ENCODE results near the gene SYNPR.

SYNPR gene

GRCh38 chr3:63523100-63523499, 245.0 kb downstream of the SYNPR start:
- H3K27me3 ChIP-seq (replicated peaks), result no peaks in the 10 kb centered on the region
- TF ChIP-seq, protein P1, sequence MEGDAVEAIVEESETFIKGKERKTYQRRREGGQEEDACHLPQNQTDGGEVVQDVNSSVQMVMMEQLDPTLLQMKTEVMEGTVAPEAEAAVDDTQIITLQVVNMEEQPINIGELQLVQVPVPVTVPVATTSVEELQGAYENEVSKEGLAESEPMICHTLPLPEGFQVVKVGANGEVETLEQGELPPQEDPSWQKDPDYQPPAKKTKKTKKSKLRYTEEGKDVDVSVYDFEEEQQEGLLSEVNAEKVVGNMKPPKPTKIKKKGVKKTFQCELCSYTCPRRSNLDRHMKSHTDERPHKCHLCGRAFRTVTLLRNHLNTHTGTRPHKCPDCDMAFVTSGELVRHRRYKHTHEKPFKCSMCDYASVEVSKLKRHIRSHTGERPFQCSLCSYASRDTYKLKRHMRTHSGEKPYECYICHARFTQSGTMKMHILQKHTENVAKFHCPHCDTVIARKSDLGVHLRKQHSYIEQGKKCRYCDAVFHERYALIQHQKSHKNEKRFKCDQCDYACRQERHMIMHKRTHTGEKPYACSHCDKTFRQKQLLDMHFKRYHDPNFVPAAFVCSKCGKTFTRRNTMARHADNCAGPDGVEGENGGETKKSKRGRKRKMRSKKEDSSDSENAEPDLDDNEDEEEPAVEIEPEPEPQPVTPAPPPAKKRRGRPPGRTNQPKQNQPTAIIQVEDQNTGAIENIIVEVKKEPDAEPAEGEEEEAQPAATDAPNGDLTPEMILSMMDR (IDR thresholded peaks at IDR 0.05; ENCODE audit: low read depth, low read length, missing control alignments), result no peak
- no peak overlapping the region for H3K4me3 ChIP-seq (ENCODE audit: low read depth, low read length)
- DNase-seq, result no peak
- no peak overlapping the region for H3K27ac ChIP-seq
- in situ Hi-C loops (cut with HindIII; ENCODE audit: low pct_ligation_motif_present, low sequenced_read_pairs), result no loop called here
- no peaks in the 10 kb centered on the region for H3K36me3 ChIP-seq (replicated peaks)

DNA sequence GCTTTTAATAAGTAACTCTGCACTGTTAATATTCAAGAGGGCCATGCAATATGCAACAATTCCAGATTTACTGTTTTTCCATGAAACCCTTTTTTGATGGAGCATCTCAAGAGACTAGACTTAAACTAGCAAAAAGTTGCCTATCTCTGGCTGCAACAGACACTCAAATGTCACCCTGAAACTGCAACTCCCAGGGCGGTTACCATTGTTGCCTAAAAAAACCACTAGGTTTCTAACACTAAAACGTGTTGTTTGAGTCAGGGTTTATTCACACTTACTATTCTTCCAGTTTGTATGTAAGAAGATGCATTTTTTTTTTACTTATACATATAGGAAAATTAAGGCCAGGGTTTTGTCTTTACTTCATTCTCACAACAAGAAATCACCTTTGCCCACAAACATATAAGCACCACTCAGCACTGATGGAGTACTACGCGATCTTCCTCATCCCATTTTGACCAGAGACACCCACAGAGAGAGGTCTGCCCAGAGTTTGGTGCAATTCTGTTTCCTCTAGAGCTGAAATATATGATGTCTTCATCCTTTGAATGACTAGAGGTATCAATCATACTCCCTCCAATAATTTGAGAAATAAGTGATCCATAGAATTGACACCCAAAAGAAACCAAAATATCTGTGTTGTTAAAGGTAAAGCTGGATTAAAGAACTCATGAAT, 250.4 kb downstream of the SYNPR start:
- no peak for DNase-seq
- H3K27ac ChIP-seq, result no peak overlapping the region
- H3K4me3 ChIP-seq (ENCODE audit: low read depth, low read length), result no peak overlapping the region
- no peaks in the 10 kb centered on the region for H3K27me3 ChIP-seq (replicated peaks)
- H3K36me3 ChIP-seq (replicated peaks), result no peaks in the 10 kb centered on the region
- TF ChIP-seq, protein P1 (IDR thresholded peaks at IDR 0.05; ENCODE audit: low read depth, low read length, missing control alignments), result no peak
- in situ Hi-C loops (cut with HindIII; ENCODE audit: low pct_ligation_motif_present, low sequenced_read_pairs), result no loop called here

GRCh38 chr3:63532521-63532920, 254.4 kb downstream of the SYNPR start:
- no peaks in the 10 kb centered on the region for H3K36me3 ChIP-seq (replicated peaks)
- TF ChIP-seq, protein P1 (IDR thresholded peaks at IDR 0.05; ENCODE audit: low read depth, low read length, missing control alignments), result no peak
- no peak overlapping the region for H3K27ac ChIP-seq
- no peaks in the 10 kb centered on the region for H3K27me3 ChIP-seq (replicated peaks)
- no peak overlapping the region for H3K4me3 ChIP-seq (ENCODE audit: low read depth, low read length)
- DNase-seq, result no peak
- in situ Hi-C loops (cut with HindIII; ENCODE audit: low pct_ligation_motif_present, low sequenced_read_pairs), result no loop called here

DNA sequence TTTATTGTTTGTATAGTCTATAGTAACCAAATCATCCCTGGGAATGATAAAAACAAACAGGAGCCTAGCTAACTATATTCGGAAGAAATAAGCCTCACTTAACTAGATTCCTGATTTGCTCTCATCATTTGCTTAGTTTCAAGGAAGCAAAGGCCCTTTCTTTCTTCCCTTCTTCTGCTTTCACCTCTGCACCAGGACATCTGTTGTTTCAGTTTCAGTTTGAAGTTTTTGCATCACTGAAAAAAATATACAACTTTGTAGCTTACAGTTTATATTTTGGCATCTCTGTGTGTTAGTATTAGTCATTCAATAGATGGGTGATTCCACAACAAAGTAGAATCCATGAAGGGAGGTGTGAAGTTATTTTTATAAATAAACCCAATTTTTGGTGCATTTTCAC, 260.8 kb downstream of the SYNPR start:
- no peaks in the 10 kb centered on the region for H3K36me3 ChIP-seq (replicated peaks)
- no peak overlapping the region for H3K27ac ChIP-seq
- H3K4me3 ChIP-seq (ENCODE audit: low read depth, low read length), result no peak overlapping the region
- in situ Hi-C loops (cut with HindIII; ENCODE audit: low pct_ligation_motif_present, low sequenced_read_pairs), result no loop called here
- DNase-seq, result no peak
- H3K27me3 ChIP-seq (replicated peaks), result no peaks in the 10 kb centered on the region
- TF ChIP-seq, protein P1 (IDR thresholded peaks at IDR 0.05; ENCODE audit: low read depth, low read length, missing control alignments), result no peak

- TF ChIP-seq, protein P1 (IDR thresholded peaks at IDR 0.05; ENCODE audit: low read depth, low read length, missing control alignments), result no peak
- Histone ChIP-seq H3K27me3 (replicated peaks) (no peaks in the 10 kb centered on the region), H3K36me3 (replicated peaks) (no peaks in the 10 kb centered on the region), H3K27ac (no peak overlapping the region), H3K4me3 (ENCODE audit: low read depth, low read length) (no peak overlapping the region)
- no peak for DNase-seq
- in situ Hi-C loops (cut with HindIII; ENCODE audit: low pct_ligation_motif_present, low sequenced_read_pairs), result no loop called here
Observed at GRCh38 chr3:63555767-63556166, 277.7 kb downstream of the SYNPR start.

DNA sequence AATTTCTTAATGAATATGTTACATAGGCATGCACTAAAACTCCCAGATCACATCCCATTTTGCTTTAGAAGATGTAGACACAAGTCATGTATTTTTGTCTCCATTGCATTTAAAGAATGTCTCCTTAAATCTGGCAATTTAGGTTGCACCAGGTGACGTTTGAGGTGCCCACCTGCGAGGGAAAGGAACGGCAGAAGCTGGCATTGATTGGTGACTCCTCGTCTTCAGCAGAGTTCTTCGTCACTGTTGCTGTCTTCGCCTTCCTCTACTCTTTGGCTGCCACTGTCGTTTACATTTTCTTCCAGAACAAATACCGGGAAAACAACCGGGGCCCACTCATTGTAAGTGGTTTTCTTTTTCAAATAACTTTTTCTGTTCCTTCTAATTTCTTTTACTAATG, 278.3 kb downstream of the SYNPR start:
- Histone ChIP-seq H3K36me3 (replicated peaks) (no peaks in the 10 kb centered on the region), H3K27me3 (replicated peaks) (no peaks in the 10 kb centered on the region), H3K27ac (no peak overlapping the region), H3K4me3 (ENCODE audit: low read depth, low read length) (no peak overlapping the region)
- in situ Hi-C loops (cut with HindIII; ENCODE audit: low pct_ligation_motif_present, low sequenced_read_pairs), result no loop called here
- no peak for DNase-seq
- TF ChIP-seq, protein P1 (IDR thresholded peaks at IDR 0.05; ENCODE audit: low read depth, low read length, missing control alignments), result no peak
